Measurements from ENCODE around the gene P2RX4.

- TF ChIP-seq, protein P1, sequence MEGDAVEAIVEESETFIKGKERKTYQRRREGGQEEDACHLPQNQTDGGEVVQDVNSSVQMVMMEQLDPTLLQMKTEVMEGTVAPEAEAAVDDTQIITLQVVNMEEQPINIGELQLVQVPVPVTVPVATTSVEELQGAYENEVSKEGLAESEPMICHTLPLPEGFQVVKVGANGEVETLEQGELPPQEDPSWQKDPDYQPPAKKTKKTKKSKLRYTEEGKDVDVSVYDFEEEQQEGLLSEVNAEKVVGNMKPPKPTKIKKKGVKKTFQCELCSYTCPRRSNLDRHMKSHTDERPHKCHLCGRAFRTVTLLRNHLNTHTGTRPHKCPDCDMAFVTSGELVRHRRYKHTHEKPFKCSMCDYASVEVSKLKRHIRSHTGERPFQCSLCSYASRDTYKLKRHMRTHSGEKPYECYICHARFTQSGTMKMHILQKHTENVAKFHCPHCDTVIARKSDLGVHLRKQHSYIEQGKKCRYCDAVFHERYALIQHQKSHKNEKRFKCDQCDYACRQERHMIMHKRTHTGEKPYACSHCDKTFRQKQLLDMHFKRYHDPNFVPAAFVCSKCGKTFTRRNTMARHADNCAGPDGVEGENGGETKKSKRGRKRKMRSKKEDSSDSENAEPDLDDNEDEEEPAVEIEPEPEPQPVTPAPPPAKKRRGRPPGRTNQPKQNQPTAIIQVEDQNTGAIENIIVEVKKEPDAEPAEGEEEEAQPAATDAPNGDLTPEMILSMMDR (IDR thresholded peaks at IDR 0.05): no peak
- no peak for TF ChIP-seq EZH2 (IDR thresholded peaks at IDR 0.05; ENCODE audit: borderline replicate concordance, insufficient read depth, low read depth, low read length, poor library complexity, severe bottlenecking)
Measured at GRCh38 chr12:121175383-121176119, 34.4 kb upstream of the P2RX4 start.

Data from B cell (primary cell).